ENCODE measurements around the gene TDRD5. TPM values are rescaled to one million over a fixed set of nuclear protein-coding genes. Genes with fewer than 3 reads are reported as not detected.
A peak's percentile ranks its signal among the peaks of the same experiment; 100 is the strongest.

The TDRD5 gene
- total and polyA plus RNA-seq, 2 donors from 2014 or later = 0.47 to 1.5 TPM

DNA sequence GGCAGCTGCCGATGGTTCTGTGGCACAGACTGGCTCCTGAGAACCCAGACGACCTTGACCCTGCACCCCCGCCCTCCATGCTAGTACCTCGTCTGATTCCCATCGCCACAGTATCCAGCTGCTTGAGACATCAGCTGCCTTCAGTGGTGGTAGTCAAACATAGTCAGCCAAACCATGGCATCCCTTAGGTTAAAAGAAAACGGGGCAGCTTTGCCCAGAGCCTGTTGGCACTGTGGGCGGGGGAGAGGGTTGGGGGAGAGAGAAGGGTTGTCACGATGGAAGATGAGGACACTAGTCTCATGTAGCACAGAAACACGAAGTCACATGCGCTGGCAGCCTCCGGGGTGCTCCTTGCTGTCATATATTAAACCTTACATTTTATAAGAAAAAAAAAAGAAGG, 961 bp upstream of the TDRD5 start:
- Histone ChIP-seq H3K36me3 (ENCODE audit: control insufficient read depth in 2 of 3, insufficient read depth in 3 of 3, low read length in 3 of 3) (no peaks in the 10 kb centered on the region), H3K27ac (ENCODE audit: low read depth in 2 of 2, low read length in 2 of 2) (no peak overlapping the region), H3K4me3 (ENCODE audit: low read length in 3 of 3) (no peak overlapping the region), H3K9me3 (ENCODE audit: control insufficient read depth in 2 of 3, insufficient read depth in 1 of 3, low read length in 3 of 3) (no peaks in the 10 kb centered on the region), H3K4me1 (ENCODE audit: control insufficient read depth in 2 of 3, insufficient read depth in 2 of 3, low read depth in 1 of 3, low read length in 3 of 3) (peaks cover 0 to 3% (median 2%) of the 10 kb centered on the region in 3 donors), H3K27me3 (ENCODE audit: control insufficient read depth, insufficient read depth, low read length) (peaks cover 2% of the 10 kb centered on the region), H3K9ac (ENCODE audit: low read length in 3 of 3) (no peak overlapping the region)
- peak in 1 of 5 donors; percentile 52 for DNase-seq
- intact Hi-C loops (cut with DNase I) = no loop called here
- TF ChIP-seq, protein P1, sequence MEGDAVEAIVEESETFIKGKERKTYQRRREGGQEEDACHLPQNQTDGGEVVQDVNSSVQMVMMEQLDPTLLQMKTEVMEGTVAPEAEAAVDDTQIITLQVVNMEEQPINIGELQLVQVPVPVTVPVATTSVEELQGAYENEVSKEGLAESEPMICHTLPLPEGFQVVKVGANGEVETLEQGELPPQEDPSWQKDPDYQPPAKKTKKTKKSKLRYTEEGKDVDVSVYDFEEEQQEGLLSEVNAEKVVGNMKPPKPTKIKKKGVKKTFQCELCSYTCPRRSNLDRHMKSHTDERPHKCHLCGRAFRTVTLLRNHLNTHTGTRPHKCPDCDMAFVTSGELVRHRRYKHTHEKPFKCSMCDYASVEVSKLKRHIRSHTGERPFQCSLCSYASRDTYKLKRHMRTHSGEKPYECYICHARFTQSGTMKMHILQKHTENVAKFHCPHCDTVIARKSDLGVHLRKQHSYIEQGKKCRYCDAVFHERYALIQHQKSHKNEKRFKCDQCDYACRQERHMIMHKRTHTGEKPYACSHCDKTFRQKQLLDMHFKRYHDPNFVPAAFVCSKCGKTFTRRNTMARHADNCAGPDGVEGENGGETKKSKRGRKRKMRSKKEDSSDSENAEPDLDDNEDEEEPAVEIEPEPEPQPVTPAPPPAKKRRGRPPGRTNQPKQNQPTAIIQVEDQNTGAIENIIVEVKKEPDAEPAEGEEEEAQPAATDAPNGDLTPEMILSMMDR (IDR thresholded peaks at IDR 0.05; ENCODE audit: borderline replicate concordance, extremely low read depth, insufficient read depth) = no peak
- no peak for FAIRE-seq

DNA sequence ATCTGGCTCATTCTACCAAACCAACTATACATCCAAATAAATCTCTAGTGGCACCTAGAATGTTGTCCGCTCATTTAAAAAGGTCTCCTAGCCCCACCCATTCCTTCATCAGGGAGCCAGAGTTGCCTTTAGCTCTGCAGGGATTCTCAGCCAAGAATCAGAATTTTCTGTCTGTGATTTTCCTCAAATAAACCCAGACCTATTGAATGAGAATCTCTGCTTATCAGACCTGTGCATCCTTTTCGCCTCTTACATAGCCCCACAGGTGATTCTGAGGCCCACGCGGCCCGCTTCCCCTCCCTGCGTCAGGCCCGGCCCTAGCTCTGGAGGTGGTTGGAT, 410 bp upstream of the TDRD5 start:
- FAIRE-seq (no peak), DNase-seq (no peak)
- Histone ChIP-seq H3K27me3 (ENCODE audit: control insufficient read depth, insufficient read depth, low read length) (peaks cover 2% of the 10 kb centered on the region), H3K9ac (ENCODE audit: low read length in 3 of 3) (no peak overlapping the region), H3K27ac (ENCODE audit: low read depth in 2 of 2, low read length in 2 of 2) (no peak overlapping the region), H3K4me3 (ENCODE audit: low read length in 3 of 3) (peak overlapping the region in 2 of 3 donors; percentile 11 to 30), H3K9me3 (ENCODE audit: control insufficient read depth in 2 of 3, insufficient read depth in 1 of 3, low read length in 3 of 3) (no peaks in the 10 kb centered on the region), H3K36me3 (ENCODE audit: control insufficient read depth in 2 of 3, insufficient read depth in 3 of 3, low read length in 3 of 3) (no peaks in the 10 kb centered on the region), H3K4me1 (ENCODE audit: control insufficient read depth in 2 of 3, insufficient read depth in 2 of 3, low read depth in 1 of 3, low read length in 3 of 3) (peaks cover 0 to 2% (median 0%) of the 10 kb centered on the region in 3 donors)
- intact Hi-C loops (cut with DNase I) = no loop called here
- TF ChIP-seq, protein P1 (IDR thresholded peaks at IDR 0.05; ENCODE audit: borderline replicate concordance, extremely low read depth, insufficient read depth) = no peak

DNA sequence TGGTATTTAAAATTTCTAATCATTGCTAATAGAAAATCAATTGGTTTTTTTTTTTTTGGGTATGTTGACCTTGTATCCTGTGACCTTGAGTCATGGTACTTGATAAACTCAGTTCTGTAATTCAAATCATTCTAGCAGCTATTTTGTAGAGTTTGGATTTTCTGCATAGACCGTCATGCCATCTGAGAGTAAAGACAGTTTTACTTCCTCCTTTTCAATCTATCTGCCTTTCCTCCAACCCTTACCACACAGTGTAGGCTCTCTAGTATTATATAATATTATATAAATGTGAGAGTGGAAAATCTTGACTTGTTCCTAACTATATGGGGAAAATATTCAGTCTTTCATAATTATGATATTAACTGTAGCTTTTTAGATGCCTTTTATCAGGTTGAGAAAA, 7.0 kb downstream of the TDRD5 start:
- H3K27me3 ChIP-seq (ENCODE audit: control insufficient read depth, insufficient read depth, low read length) = no peaks in the 10 kb centered on the region
- no peak for DNase-seq
- H3K36me3 ChIP-seq (ENCODE audit: control insufficient read depth in 2 of 3, insufficient read depth in 3 of 3, low read length in 3 of 3) = no peaks in the 10 kb centered on the region
- TF ChIP-seq, protein P1 (IDR thresholded peaks at IDR 0.05; ENCODE audit: borderline replicate concordance, extremely low read depth, insufficient read depth) = no peak
- H3K4me3 ChIP-seq (ENCODE audit: low read length in 3 of 3) = no peak overlapping the region
- H3K9ac ChIP-seq (ENCODE audit: low read length in 3 of 3) = no peak overlapping the region
- no peaks in the 10 kb centered on the region for H3K4me1 ChIP-seq (ENCODE audit: control insufficient read depth in 2 of 3, insufficient read depth in 2 of 3, low read depth in 1 of 3, low read length in 3 of 3)
- intact Hi-C loops (cut with DNase I) = no loop called here
- H3K27ac ChIP-seq (ENCODE audit: low read depth in 2 of 2, low read length in 2 of 2) = no peak overlapping the region
- FAIRE-seq = no peak
- no peaks in the 10 kb centered on the region for H3K9me3 ChIP-seq (ENCODE audit: control insufficient read depth in 2 of 3, insufficient read depth in 1 of 3, low read length in 3 of 3)

DNA sequence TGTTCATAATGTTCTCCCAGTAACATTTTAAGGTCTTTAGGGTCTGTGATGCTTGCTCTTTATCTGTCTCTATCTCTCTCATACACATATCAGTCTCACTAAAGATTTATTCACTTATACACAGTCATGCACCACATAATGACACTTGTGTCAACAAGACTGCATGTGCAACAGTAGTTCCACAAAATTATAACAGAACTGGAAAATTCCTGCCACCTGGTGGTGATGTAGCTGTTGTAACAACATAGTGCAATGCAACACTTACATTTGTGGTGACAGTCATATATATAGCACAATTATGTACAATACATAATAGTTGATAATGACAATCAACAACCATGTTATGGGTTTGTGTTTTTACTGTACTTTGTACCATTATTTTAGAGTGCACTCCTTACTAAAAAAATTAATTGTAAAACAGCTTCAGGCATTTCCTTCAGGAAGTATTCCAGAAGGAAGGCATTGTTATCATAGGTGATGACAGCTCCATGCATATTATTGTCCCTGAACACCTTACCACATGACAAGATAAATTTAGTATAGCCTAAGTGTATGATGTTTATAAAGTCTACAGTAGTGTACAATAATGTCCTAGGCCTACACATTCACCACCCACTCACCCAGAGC, 8.1 kb downstream of the TDRD5 start:
- DNase-seq (peak in 3 of 5 donors; percentile 33 to 64 (median 53)), FAIRE-seq (peak; percentile 30)
- intact Hi-C loops (cut with DNase I) = no loop called here

More for the DNA sequence above, 8.1 kb downstream of the TDRD5 start:
- Histone ChIP-seq H3K27me3 (ENCODE audit: control insufficient read depth, insufficient read depth, low read length) (no peaks in the 10 kb centered on the region), H3K9me3 (ENCODE audit: control insufficient read depth in 2 of 3, insufficient read depth in 1 of 3, low read length in 3 of 3) (no peaks in the 10 kb centered on the region), H3K4me3 (ENCODE audit: low read length in 3 of 3) (no peak overlapping the region), H3K4me1 (ENCODE audit: control insufficient read depth in 2 of 3, insufficient read depth in 2 of 3, low read depth in 1 of 3, low read length in 3 of 3) (no peaks in the 10 kb centered on the region), H3K9ac (ENCODE audit: low read length in 3 of 3) (no peak overlapping the region), H3K36me3 (ENCODE audit: control insufficient read depth in 2 of 3, insufficient read depth in 3 of 3, low read length in 3 of 3) (no peaks in the 10 kb centered on the region), H3K27ac (ENCODE audit: low read depth in 2 of 2, low read length in 2 of 2) (no peak overlapping the region)
- TF ChIP-seq, protein P1 (IDR thresholded peaks at IDR 0.05; ENCODE audit: borderline replicate concordance, extremely low read depth, insufficient read depth) = peak; percentile 38
